Measurements from ENCODE around the gene ANTXR2. TPM values are rescaled to one million over a fixed set of nuclear protein-coding genes. Genes with fewer than 3 reads are reported as not detected.

Gene ANTXR2
- total and polyA plus RNA-seq, 9 of the 15 experiments (the other 6 are each of a cell fraction or from before 2014, with no cell fraction given): 10.1 to 83.8 (median 60.3) TPM

- TF ChIP-seq THAP7 (CRISPR knock-in tag; IDR thresholded peaks at IDR 0.05) (no peak), E2F5 (CRISPR knock-in tag; IDR thresholded peaks at IDR 0.05) (no peak), SMAD4 (CRISPR knock-in tag; conservative IDR thresholded peaks at IDR 0.05) (no peak), HNRNPH1 (optimal IDR thresholded peaks at IDR 0.05; ENCODE audit: low read depth, low read length) (no peak)
Observed at GRCh38 chr4:80091184-80091583, 18.2 kb upstream of the ANTXR2 start (continued).

GRCh38 chr4:80090090-80090489, 17.1 kb upstream of the ANTXR2 start:
- H3K4me1 ChIP-seq (replicated peaks in 1 of 2; ENCODE audit: control insufficient read depth in 2 of 2, insufficient read depth in 2 of 2, low read length in 2 of 2): peaks cover 0 to 3% of the 10 kb centered on the region in 2 experiments; a peak in 1 of 5 replicates
- intact Hi-C loops (cut with micrococcal nuclease): no loop called here
- H3K4me2 ChIP-seq (ENCODE audit: insufficient read depth, low read length): no peak overlapping the region
- no peak overlapping the region for H3K4me3 ChIP-seq
- in situ Hi-C loops (cut with MboI): no loop called here
- peak; percentile 56 for FAIRE-seq
- no peaks in the 10 kb centered on the region for H4K20me1 ChIP-seq (replicated peaks; ENCODE audit: control insufficient read depth, insufficient read depth, low read length)
- no TSS peak for BruUV-seq (replicated peaks)
- TF ChIP-seq MIER1 (IDR thresholded peaks at IDR 0.05; ENCODE audit: low read depth) (no peak), TARDBP (IDR thresholded peaks at IDR 0.05) (no peak), FOXK1 (CRISPR knock-in tag; IDR thresholded peaks at IDR 0.05; ENCODE audit: borderline replicate concordance) (no peak), FOXO4 (CRISPR knock-in tag; IDR thresholded peaks at IDR 0.05) (no peak), SMARCA4 (IDR thresholded peaks at IDR 0.05) (no peak), GTF2F1 (IDR thresholded peaks at IDR 0.05; ENCODE audit: low read depth, low read length) (no peak), ELK1 (CRISPR knock-in tag; IDR thresholded peaks at IDR 0.05) (no peak), HDAC3 (IDR thresholded peaks at IDR 0.05; ENCODE audit: borderline replicate concordance, partially characterized antibody) (no peak), RBFOX2 (IDR thresholded peaks at IDR 0.05; ENCODE audit: low read depth, low read length) (no peak)
- DNase-seq (ENCODE audit: extremely low read depth in 1 of 4, low spot score in 3 of 4): no peak
- ATAC-seq: peak; percentile 50; the same call in 2 of the 3 replicates
- no peaks in the 10 kb centered on the region for H3K9me1 ChIP-seq (ENCODE audit: control insufficient read depth, insufficient read depth, low read length)
- H2AFZ ChIP-seq (ENCODE audit: low read depth, low read length): no peak overlapping the region
- WGBS (ENCODE audit: insufficient coverage, low coverage, missing lambda C conversion rate): 64% methylated on average over 1 of the region's 1 CpG
- no peaks in the 10 kb centered on the region for H3K79me2 ChIP-seq (ENCODE audit: control insufficient read depth, insufficient read depth, low read length)
- no peak overlapping the region for H3K9ac ChIP-seq (ENCODE audit: insufficient read depth in 1 of 2, low read depth in 2 of 2, low read length in 2 of 2)
- H3K27me3 ChIP-seq (ENCODE audit: control insufficient read depth in 2 of 2, insufficient read depth in 2 of 2, low read length in 2 of 2): no peaks in the 10 kb centered on the region; a peak in 1 of 5 replicates
- H3K27ac ChIP-seq (ENCODE audit: extremely low read depth, low read depth, low read length): no peak overlapping the region
- no peaks in the 10 kb centered on the region for H3K36me3 ChIP-seq (ENCODE audit: control insufficient read depth, insufficient read depth, low read length)
- no peaks in the 10 kb centered on the region for H3K9me3 ChIP-seq (replicated peaks; ENCODE audit: control insufficient read depth, insufficient read depth, low read depth, low read length)
- CTCF ChIA-PET (ENCODE audit: low intra/inter-chr PET ratio): no interaction called here
- POLR2A ChIA-PET: no interaction called here

Measured in K562 (cell line).